HepG2 (cell line): ENCODE measurements around the gene SDHD. TPM values are rescaled to one million over a fixed set of nuclear protein-coding genes. Genes with fewer than 3 reads are reported as not detected.

Experiments
- ATF5 ChIP-seq: sonication (generic); formaldehyde crosslinking; IDR thresholded peaks from 2 replicates; pipeline ENCODE4 v1.4.0; 2020; ENCODE audit warnings: mild to moderate bottlenecking, low read depth, missing genetic modification reagents
- CTCF ChIP-seq: sonication (generic); formaldehyde crosslinking; IDR thresholded peaks from 2 replicates; pipeline ENCODE4 v1.5.0; 2020; ENCODE audit warnings: mild to moderate bottlenecking, missing genetic modification reagents, moderate library complexity
- ETV6 ChIP-seq: sonication (generic); formaldehyde crosslinking; conservative IDR thresholded peaks from 2 replicates; pipeline ENCODE4 v1.4.0; 2020; ENCODE audit warnings: missing genetic modification reagents
- HMGXB3 ChIP-seq: sonication (generic); formaldehyde crosslinking; IDR thresholded peaks from 2 replicates; pipeline ENCODE4 v1.4.0; 2020; ENCODE audit warnings: missing genetic modification reagents, borderline replicate concordance
- IRF1 ChIP-seq: sonication (generic); formaldehyde crosslinking; IDR thresholded peaks from 2 replicates; pipeline ENCODE4 v1.4.0; 2020; ENCODE audit warnings: low read depth, mild to moderate bottlenecking, missing genetic modification reagents
- LRRFIP1 ChIP-seq: sonication (generic); formaldehyde crosslinking; conservative IDR thresholded peaks from 2 replicates; pipeline ENCODE4 v1.4.0; 2020; ENCODE audit warnings: missing genetic modification reagents
- MAFG ChIP-seq: sonication (generic); formaldehyde crosslinking; IDR thresholded peaks from 2 replicates; pipeline ENCODE4 v1.5.1; 2020; ENCODE audit warnings: mild to moderate bottlenecking, missing genetic modification reagents
- POLR2AphosphoS2 ChIP-seq: IDR thresholded peaks from 2 replicates; pipeline ENCODE4 v1.6.1; 2011; ENCODE audit warnings: low read depth, low read length, improper control_type of control experiment
- SALL1 ChIP-seq: sonication (generic); formaldehyde crosslinking; IDR thresholded peaks from 2 replicates; pipeline ENCODE4 v1.8.0; 2022; ENCODE audit warnings: mild to moderate bottlenecking, missing genetic modification reagents
- SNAPC5 ChIP-seq: sonication (generic); formaldehyde crosslinking; IDR thresholded peaks from 2 replicates; pipeline ENCODE4 v1.8.1; 2023; ENCODE audit warnings: mild to moderate bottlenecking, missing genetic modification reagents, borderline replicate concordance
- ZKSCAN5 ChIP-seq: sonication (generic); formaldehyde crosslinking; IDR thresholded peaks from 2 replicates; pipeline ENCODE4 v1.5.1; 2020; ENCODE audit warnings: mild to moderate bottlenecking, missing genetic modification reagents
- ZNF251 ChIP-seq: sonication (generic); formaldehyde crosslinking; IDR thresholded peaks from 2 replicates; pipeline ENCODE4 v1.9.0; 2021; ENCODE audit warnings: mild to moderate bottlenecking, missing genetic modification reagents
- ZNF264 ChIP-seq: sonication (generic); formaldehyde crosslinking; IDR thresholded peaks from 2 replicates; pipeline ENCODE4 v1.4.0; 2020; ENCODE audit warnings: missing genetic modification reagents
- ZNF280D ChIP-seq: sonication (generic); formaldehyde crosslinking; IDR thresholded peaks from 2 replicates; pipeline ENCODE4 v1.5.1; 2020; ENCODE audit warnings: mild to moderate bottlenecking, missing genetic modification reagents
- polyA plus RNA-seq, 8 experiments: library from polyadenylated mRNA; depleted of rRNA in 3 of 8; stranded (reverse) in 7 of 8; unstranded in 1 of 8; fragments of >200 nt; fragmentation: Illumina TruSeq in 4 of 8; extraction: Trizol in 4 of 8; gene quantifications; 2 replicates each; pipeline versions ENCODE4 v1.2.1 to v1.2.3, GENCODE V29; 2011 to 2016; ENCODE audit warnings: low read depth in 4 of 8, missing spikeins in 1 of 8, mixed read lengths in 1 of 8; ENCODE audit not compliant: insufficient read depth in 1 of 8
- total RNA-seq, 5 experiments: library from RNA; depleted of rRNA; stranded (reverse); fragments of >200 nt; fragmentation: Illumina TruSeq; extraction: Trizol; gene quantifications; 2 replicates each; pipeline ENCODE4 v1.2.3, GENCODE V29; 2016; ENCODE audit warnings: low read depth in 1 of 5

Gene SDHD
- total and polyA plus RNA-seq, 2 of the 13 experiments (the other 11 are each of a cell fraction or from before 2014, with no cell fraction given) = 117 to 123 TPM

- TF ChIP-seq ZNF251 (CRISPR knock-in tag) = no peak
- TF ChIP-seq ETV6 (CRISPR knock-in tag) = 0 out of 2 replicates have a peak, but pooled peaks have one; percentile 45
- no peak for TF ChIP-seq ZNF280D
- no peak for TF ChIP-seq ZNF264 (CRISPR knock-in tag)
- TF ChIP-seq POLR2AphosphoS2 = no peak
- no peak for TF ChIP-seq ZKSCAN5 (CRISPR knock-in tag)
- TF ChIP-seq IRF1 (CRISPR knock-in tag) = no peak
- TF ChIP-seq LRRFIP1 = no peak
- TF ChIP-seq HMGXB3 (CRISPR knock-in tag) = peak; percentile 54; the same call in 1 of the 2 replicates
- TF ChIP-seq SALL1 (CRISPR knock-in tag) = peak; percentile 34; the same call in 1 of the 2 replicates
- TF ChIP-seq ATF5 (CRISPR knock-in tag) = no peak
- TF ChIP-seq CTCF (CRISPR knock-in tag) = no peak
- no peak for TF ChIP-seq SNAPC5 (CRISPR knock-in tag)
- TF ChIP-seq MAFG (CRISPR knock-in tag) = no peak
Observed at GRCh38 chr11:112073941-112074811, 12.5 kb upstream of the SDHD start, which contains the start of the genes NKAPD1 and PIH1D2 (continued).
